ENCODE results near the gene RPS13.

- TF ChIP-seq CTCF (IDR thresholded peaks at IDR 0.05), result no peak
- no peak for TF ChIP-seq POLR2A (IDR thresholded peaks at IDR 0.05)
Observed at GRCh38 chr11:17077240-17077519, 287 bp downstream of the RPS13 start.

Measured in lower leg skin (tissue), 3 donors.